HUES64 (cell line): ENCODE data around the gene TMEM38B.
"Not testable (repeated sequence)": the region's sequence is repeated elsewhere in the genome, so short reads cannot be mapped to it uniquely, and the experiment has no call there.

Experiments used
- H3K27ac ChIP-seq: 2 replicates; pipeline ENCODE4 v1.7.0; 2013; ENCODE audit warnings: low read depth, low read length, inconsistent platforms
- H3K27me3 ChIP-seq: 2 replicates; pipeline ENCODE4 v1.6.1; 2013; ENCODE audit warnings: mild to moderate bottlenecking, low read length; ENCODE audit not compliant: insufficient read depth
- H3K36me3 ChIP-seq: 2 replicates; pipeline ENCODE4 v1.6.1; 2013; ENCODE audit warnings: mild to moderate bottlenecking, low read length; ENCODE audit not compliant: insufficient read depth
- H3K4me1 ChIP-seq: 2 replicates; pipeline ENCODE4 v1.6.1; 2013; ENCODE audit warnings: mild to moderate bottlenecking, low read length, moderate library complexity; ENCODE audit not compliant: insufficient read depth
- H3K4me3 ChIP-seq: 2 replicates; pipeline ENCODE4 v1.5.1; 2013; ENCODE audit warnings: mild to moderate bottlenecking, low read length, moderate library complexity
- H3K9ac ChIP-seq: 2 replicates; pipeline ENCODE4 v1.6.1; 2013; ENCODE audit warnings: mild to moderate bottlenecking, low read depth, low read length
- H3K9me3 ChIP-seq: 2 replicates; pipeline ENCODE4 v1.6.1; 2013; ENCODE audit warnings: low read depth, low read length; ENCODE audit not compliant: insufficient read depth
- WGBS: fragments of 150-250, 120-280 bp; methylation state at CpG from one replicate; pipeline ENCODE4 v1.1.7; 2013; ENCODE audit warnings: missing lambda C conversion rate; 5-methylcytosine and 5-hydroxymethylcytosine counted together

TMEM38B gene

GRCh38 chr9:105703638-105704037, 9.3 kb downstream of the TMEM38B start:
- H3K4me1 ChIP-seq, H3K9me3 ChIP-seq, H3K27ac ChIP-seq, H3K9ac ChIP-seq, H3K27me3 ChIP-seq, H3K36me3 ChIP-seq, H3K4me3 ChIP-seq: not testable (repeated sequence)
- WGBS, result 100% methylated on average over 1 of the region's 4 CpGs

GRCh38 chr9:105706156-105706555, 11.8 kb downstream of the TMEM38B start:
- H3K27me3 ChIP-seq, result no peaks in the 10 kb centered on the region
- no peaks in the 10 kb centered on the region for H3K4me1 ChIP-seq
- H3K27ac ChIP-seq, result no peak overlapping the region
- H3K9me3 ChIP-seq, result no peaks in the 10 kb centered on the region
- WGBS, result 97% methylated on average over 7 of the region's 8 CpGs
- H3K36me3 ChIP-seq, result no peaks in the 10 kb centered on the region
- no peak overlapping the region for H3K9ac ChIP-seq
- H3K4me3 ChIP-seq, result no peak overlapping the region

DNA sequence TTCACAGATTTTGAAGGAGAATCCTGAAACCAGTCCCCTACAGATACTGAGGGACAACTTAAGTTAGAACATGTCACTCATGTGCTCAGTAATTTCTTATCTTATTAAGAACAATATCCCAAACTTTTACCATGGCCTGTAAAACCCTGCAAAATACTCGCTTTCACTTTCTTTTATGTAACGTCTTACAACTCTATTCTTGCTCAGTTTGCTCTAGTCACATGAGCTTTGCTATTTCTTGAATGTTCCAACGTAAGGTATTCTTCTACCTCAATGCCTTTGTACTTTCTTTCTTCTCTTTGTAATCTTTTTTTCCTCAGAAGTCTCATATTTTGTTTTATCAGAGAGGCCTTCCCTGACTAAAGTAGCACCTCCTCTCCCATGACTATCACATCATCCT, 14.1 kb downstream of the TMEM38B start:
- Histone ChIP-seq H3K36me3 (no peaks in the 10 kb centered on the region), H3K9me3 (no peaks in the 10 kb centered on the region), H3K4me1 (no peaks in the 10 kb centered on the region), H3K27ac (no peak overlapping the region), H3K9ac (no peak overlapping the region), H3K27me3 (no peaks in the 10 kb centered on the region), H3K4me3 (no peak overlapping the region)
- WGBS, result 92% methylated on average over 3 of the region's 3 CpGs

GRCh38 chr9:105710638-105711037, 16.3 kb downstream of the TMEM38B start:
- H3K9ac ChIP-seq, result no peak overlapping the region
- H3K27ac ChIP-seq, result no peak overlapping the region
- no peaks in the 10 kb centered on the region for H3K36me3 ChIP-seq
- H3K4me3 ChIP-seq, result no peak overlapping the region
- H3K27me3 ChIP-seq, result no peaks in the 10 kb centered on the region
- no peaks in the 10 kb centered on the region for H3K4me1 ChIP-seq
- H3K9me3 ChIP-seq, result no peaks in the 10 kb centered on the region
- WGBS, result 98% methylated on average over 13 of the region's 13 CpGs

- Histone ChIP-seq H3K9me3 (no peaks in the 10 kb centered on the region), H3K36me3 (no peaks in the 10 kb centered on the region), H3K27me3 (no peaks in the 10 kb centered on the region), H3K4me1 (no peaks in the 10 kb centered on the region), H3K9ac (no peak overlapping the region), H3K27ac (no peak overlapping the region), H3K4me3 (no peak overlapping the region)
- 91% methylated on average over 7 of the region's 7 CpGs for WGBS
These were observed 17.5 kb downstream of the TMEM38B start for GRCh38 chr9:105711867-105712266.

DNA sequence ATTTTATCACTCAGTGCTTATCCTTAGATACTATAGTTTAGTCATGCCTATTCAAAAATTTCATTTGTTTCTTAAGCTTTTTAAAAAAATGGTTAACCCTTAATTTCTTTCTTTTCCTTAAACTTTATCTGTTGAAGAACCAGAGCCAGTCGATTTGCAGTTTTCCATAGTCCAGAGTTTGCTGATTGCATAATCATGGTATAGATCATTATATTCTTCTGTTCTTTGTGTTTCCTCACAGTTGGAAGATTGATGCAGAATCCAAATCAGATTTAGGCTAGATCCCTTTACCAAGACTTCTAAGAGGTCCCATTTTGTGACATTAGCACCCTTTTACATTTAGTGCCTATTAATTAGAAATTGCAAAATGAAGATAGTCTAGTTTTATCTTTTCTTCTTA, 18.0 kb downstream of the TMEM38B start:
- H3K9ac ChIP-seq, result no peak overlapping the region
- H3K9me3 ChIP-seq, result no peaks in the 10 kb centered on the region
- H3K27me3 ChIP-seq, result no peaks in the 10 kb centered on the region
- no peak overlapping the region for H3K4me3 ChIP-seq
- H3K36me3 ChIP-seq, result no peaks in the 10 kb centered on the region
- no peak overlapping the region for H3K27ac ChIP-seq
- no peaks in the 10 kb centered on the region for H3K4me1 ChIP-seq
- WGBS, result no CpG with 5 or more reads among the region's 1 CpG

GRCh38 chr9:105712773-105713172, 18.4 kb downstream of the TMEM38B start:
- no peak overlapping the region for H3K4me3 ChIP-seq
- H3K4me1 ChIP-seq, result no peaks in the 10 kb centered on the region
- no peaks in the 10 kb centered on the region for H3K9me3 ChIP-seq
- H3K36me3 ChIP-seq, result no peaks in the 10 kb centered on the region
- WGBS, result 93% methylated on average over 6 of the region's 6 CpGs
- no peaks in the 10 kb centered on the region for H3K27me3 ChIP-seq
- H3K27ac ChIP-seq, result no peak overlapping the region
- no peak overlapping the region for H3K9ac ChIP-seq

DNA sequence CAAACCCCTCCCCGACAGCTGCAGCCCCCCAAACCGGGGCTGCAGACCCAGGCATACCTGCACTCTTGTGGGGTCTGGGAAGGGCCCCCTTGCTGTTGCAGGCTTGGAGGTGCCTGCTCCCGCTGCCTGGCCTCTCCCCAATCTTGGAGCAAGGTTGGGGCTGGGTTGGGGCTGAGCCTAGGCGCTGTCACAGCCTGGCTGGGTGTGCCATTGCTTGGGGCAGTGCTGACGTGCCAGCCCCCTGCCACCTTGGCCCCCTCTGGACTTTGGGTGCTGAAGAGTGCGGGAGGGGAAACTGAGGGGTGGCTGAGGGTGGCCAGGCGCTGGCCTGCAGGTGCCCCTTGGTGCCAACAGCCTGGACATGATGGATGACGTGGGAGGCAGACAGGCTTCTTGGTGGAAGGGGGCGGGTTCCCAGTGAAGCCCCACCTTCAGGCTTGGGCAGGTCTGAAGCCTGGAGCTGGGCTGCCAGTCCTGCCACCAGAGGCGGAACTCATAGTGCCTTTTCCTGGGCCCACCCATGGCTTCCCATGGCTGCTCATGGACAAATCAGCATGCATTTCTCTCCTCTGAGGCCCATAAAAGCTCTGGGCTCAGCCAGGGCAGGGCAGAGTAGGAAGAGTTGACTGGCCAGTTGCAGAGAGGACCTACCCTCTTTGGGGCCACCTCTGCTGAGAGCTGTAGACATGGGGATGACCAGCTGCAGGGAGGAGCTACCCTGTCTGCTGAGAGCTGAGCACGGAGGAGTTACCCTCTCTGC, 19.1 kb downstream of the TMEM38B start:
- no peak overlapping the region for H3K27ac ChIP-seq
- 88% methylated on average over 11 of the region's 11 CpGs for WGBS
- no peaks in the 10 kb centered on the region for H3K27me3 ChIP-seq
- H3K9ac ChIP-seq, result no peak overlapping the region
- no peak overlapping the region for H3K4me3 ChIP-seq
- H3K36me3 ChIP-seq, result no peaks in the 10 kb centered on the region
- H3K9me3 ChIP-seq, result no peaks in the 10 kb centered on the region
- H3K4me1 ChIP-seq, result no peaks in the 10 kb centered on the region

DNA sequence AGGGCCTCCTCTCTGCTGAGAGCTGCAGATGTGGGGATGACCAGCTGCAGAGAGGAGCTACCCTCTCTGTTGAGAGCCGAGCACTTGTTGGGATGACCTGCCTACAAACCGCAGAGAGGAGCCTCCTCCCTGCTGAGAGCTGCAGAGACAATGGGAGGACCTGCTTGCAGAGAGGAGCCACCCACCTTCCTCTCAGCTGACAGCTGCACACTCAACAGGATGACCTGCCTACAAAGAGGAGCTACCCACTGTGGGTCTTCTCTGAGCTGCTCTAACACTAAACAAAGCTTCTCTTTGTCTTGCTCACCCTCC, 19.6 kb downstream of the TMEM38B start:
- Histone ChIP-seq H3K9ac (no peak overlapping the region), H3K27me3 (no peaks in the 10 kb centered on the region), H3K4me1 (no peaks in the 10 kb centered on the region), H3K27ac (no peak overlapping the region), H3K4me3 (no peak overlapping the region), H3K9me3 (no peaks in the 10 kb centered on the region), H3K36me3 (no peaks in the 10 kb centered on the region)
- 82% methylated on average over 2 of the region's 2 CpGs for WGBS

DNA sequence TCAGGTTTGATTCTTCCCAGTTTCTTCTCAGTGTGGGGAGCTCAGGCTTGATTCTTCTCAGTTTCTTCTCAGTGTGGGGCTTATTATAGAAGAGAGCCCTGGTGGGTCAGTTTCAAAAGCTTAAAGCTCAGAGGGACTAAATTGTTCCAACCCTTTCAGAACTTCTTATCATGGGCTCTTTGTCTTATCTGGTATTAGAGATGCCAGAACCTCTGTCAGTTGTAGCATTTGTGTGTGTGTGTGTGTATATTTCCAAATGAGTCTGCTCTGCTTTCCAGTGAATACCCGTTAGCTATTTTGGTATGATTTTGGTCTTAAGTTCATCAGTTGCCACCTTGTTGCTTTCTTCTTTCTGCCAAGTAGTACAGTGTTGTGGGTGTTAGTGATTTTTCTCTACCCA, 21.8 kb downstream of the TMEM38B start:
- H3K9me3 ChIP-seq, result no peaks in the 10 kb centered on the region
- H3K27me3 ChIP-seq, result no peaks in the 10 kb centered on the region
- H3K4me1 ChIP-seq, result no peaks in the 10 kb centered on the region
- H3K27ac ChIP-seq, result no peak overlapping the region
- WGBS, result 82% methylated on average over 1 of the region's 1 CpG
- H3K4me3 ChIP-seq, result no peak overlapping the region
- H3K9ac ChIP-seq, result no peak overlapping the region
- H3K36me3 ChIP-seq, result no peaks in the 10 kb centered on the region

- H3K27ac ChIP-seq, result no peak overlapping the region
- no peaks in the 10 kb centered on the region for H3K36me3 ChIP-seq
- H3K9ac ChIP-seq, result no peak overlapping the region
- H3K4me1 ChIP-seq, result no peaks in the 10 kb centered on the region
- no peaks in the 10 kb centered on the region for H3K9me3 ChIP-seq
- no CpG with 5 or more reads among the region's 3 CpGs for WGBS
- no peak overlapping the region for H3K4me3 ChIP-seq
- H3K27me3 ChIP-seq, result no peaks in the 10 kb centered on the region
These were observed 27.8 kb downstream of the TMEM38B start for GRCh38 chr9:105722099-105722498.

DNA sequence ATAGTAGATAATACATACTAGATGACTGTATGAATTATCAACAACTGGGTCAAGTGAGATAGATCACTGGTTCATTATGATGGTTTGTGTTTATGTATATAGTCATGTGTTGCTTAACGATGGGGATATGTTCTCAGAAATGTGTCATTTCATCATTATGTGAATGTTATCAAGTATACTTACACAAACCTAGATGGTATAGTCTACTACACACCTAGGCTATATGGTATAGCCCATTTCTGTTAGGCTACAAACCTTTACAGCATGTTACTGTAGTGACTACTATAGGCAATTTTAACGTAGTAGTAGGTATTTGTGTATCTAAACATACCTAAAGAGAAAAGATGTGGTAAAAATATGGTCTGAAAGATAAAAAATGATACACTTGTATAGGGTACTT, 31.0 kb downstream of the TMEM38B start:
- Histone ChIP-seq H3K36me3 (no peaks in the 10 kb centered on the region), H3K9me3 (no peaks in the 10 kb centered on the region), H3K4me3 (no peak overlapping the region), H3K4me1 (no peaks in the 10 kb centered on the region), H3K9ac (no peak overlapping the region), H3K27ac (no peak overlapping the region), H3K27me3 (no peaks in the 10 kb centered on the region)
- 100% methylated on average over 2 of the region's 2 CpGs for WGBS
